GM21390 (cell line): Measurements from ENCODE around the gene ALK.

Source experiments
- ATAC-seq: cut with Tn5 transposase; IDR thresholded peaks from one replicate; pipeline ENCODE4 v1.9.1; 2021; ENCODE audit not compliant: unreplicated experiment

ALK gene

GRCh38 chr2:29662861-29663260 lies 258.5 kb downstream of the ALK start:
- no peak for ATAC-seq

DNA sequence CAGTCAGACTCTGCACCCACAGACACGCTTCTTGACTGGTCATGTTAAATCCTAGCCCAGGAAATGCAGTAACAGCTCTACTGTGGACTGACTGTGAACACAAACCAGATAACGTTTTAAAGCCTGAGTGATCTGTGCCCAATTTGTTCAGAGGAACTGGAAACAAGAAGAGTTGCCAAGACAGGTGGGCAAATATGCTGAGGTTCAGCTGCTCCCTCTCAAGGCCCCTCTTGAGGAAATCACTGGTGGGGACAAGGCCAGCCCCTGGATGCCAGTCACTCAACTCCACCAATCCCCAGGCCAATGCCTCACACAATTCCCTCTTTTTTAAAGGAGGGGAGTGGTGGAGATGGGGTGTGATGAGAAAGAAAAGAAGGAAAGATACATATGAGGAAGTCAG lies 261.2 kb downstream of the ALK start:
- ATAC-seq, result no peak

DNA sequence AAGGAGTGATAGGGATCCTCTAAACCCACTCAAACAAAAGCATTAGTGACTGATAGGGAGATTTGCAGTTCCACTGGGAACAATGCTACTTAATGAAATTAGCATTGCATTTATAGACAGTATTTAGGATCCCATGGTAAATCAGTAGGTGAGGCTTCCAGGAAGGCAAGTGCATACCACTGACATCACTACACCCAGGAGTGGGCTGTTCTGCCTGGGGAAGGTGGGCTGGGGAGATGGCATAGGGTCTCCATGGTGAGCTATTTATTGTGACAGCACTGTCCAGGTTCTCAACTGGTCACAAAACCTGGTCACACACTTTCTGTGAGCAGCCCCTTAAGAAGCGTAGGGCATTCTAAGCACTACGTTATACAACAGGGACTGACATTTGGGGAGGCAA lies 262.2 kb downstream of the ALK start:
- ATAC-seq, result no peak

DNA sequence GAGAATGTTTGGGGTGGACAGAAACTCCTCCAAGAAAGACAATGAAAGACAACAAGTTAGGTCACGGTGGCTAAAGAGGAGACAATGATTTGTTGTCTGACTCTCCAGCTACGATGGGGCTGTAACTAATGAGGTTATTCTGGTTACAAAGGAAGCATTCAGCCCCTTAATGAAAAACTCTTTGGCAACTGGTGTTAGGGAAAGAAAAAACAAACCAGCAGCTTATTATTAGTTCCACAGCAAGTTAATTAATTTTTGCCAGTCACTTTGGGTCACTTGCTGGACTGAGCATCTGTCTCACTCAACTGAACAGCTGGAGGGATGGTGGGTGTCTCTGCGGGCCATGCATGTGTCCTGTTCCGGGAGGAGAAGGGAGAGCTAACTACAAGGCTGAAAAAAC lies 263.7 kb downstream of the ALK start:
- no peak for ATAC-seq

- no peak for ATAC-seq
These were observed 265.8 kb downstream of the ALK start for GRCh38 chr2:29655391-29656086.

DNA sequence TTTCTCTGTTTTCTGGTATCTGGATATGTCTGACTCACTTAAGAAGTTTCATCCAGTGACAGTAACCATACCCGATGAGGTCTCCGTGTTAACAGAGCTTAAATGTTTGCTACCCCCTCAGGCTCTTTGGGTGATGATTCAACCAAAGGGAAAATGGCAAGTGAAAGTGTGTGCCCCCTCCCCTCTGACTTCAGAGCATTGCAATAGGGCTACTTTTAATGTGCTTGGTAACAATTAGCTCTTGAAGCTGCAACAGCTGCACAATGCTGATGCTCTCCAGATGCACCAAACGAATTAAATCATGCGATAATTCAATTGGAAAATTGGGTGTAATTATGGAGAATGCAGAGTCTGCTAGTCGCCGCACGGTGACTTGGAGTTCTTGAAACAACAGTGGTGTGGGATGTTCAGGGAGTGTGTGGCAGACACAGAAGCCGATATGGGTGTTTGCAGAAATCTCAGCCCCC lies 270.7 kb downstream of the ALK start:
- ATAC-seq, result no peak

DNA sequence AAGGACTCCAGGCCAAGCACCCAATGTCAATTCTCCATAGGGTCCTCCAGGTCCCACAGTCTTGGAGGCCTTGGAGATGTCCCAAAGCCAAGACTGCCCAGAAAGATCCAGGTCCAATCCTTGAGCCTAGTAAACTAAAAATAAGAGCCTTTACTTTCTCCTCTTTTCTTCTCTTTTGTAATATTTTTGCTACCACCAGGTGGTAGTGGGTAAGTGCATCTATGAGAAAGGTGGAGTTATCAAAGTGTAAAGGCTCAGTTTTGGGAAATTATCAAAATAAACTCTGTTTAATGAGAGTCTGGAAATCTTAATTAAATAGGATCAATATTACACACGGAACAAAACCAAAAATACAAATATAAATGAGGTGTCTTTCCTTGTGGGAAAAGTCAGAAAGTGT lies 276.4 kb downstream of the ALK start:
- ATAC-seq, result no peak

DNA sequence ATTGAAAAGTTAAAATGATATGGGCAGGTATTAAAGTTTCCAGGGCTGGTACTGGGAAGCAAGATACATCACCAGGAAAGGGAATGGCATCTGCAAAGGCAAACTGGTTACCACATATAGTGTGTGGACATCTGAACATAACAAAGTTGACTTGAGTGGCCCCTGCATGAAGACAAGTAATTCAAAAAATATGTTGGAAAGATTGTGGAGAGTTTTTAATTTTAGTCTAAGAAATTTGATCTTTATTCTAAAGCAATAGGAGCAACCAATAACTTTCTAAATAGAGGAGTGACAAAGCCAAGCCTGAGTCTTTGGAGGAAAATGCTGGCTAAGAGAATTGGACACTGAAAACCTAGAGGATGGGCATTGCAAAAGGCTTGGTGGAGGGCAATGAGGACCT lies 278.2 kb downstream of the ALK start:
- ATAC-seq, result no peak

DNA sequence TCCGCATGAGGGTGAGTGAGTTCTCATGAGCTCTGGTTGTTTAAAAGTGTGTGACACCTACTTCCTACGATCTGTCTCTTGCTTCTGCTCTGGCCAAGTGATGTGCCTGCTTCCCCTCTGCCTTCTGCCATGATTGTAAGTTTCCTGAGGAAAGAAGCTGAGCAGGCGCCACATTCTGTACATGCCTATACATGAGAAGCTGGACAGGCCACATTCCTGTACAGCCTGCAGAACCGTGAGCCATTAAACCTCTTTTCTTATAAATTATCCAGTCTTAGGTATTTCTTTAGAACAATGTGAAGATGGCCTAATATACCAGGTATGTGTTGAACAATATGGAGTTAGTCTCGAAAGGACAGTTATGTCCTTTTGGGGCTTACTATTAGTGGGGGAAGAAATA lies 281.0 kb downstream of the ALK start:
- ATAC-seq, result no peak

- ATAC-seq, result no peak
These were observed 282.7 kb downstream of the ALK start for GRCh38 chr2:29638641-29639040.

- ATAC-seq, result no peak
These were observed 286.5 kb downstream of the ALK start for GRCh38 chr2:29634916-29635315.

- no peak for ATAC-seq
These were observed 289.4 kb downstream of the ALK start for GRCh38 chr2:29632018-29632417.

GRCh38 chr2:29629495-29629894 lies 291.9 kb downstream of the ALK start:
- no peak for ATAC-seq

DNA sequence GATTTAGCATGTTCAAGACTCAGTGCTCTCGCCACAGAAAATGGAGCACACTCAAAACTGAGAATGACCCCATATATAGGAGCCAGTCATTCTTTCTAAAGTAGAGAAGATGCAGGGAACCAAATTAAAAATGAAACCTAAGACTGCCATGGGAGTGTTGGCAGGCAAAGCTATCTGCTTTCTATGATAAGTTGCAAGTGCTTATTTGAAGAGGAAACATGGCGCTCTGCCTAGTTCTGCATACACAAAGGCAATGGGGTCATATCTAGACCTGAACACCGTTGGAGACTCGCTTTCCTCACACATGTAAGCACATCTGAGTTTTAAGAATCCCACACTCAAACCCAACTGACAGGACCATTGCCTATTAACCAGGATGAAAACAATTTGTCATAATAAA lies 292.5 kb downstream of the ALK start:
- ATAC-seq, result no peak

- ATAC-seq, result no peak
These were observed 293.2 kb downstream of the ALK start for GRCh38 chr2:29628108-29628745.

GRCh38 chr2:29627279-29627711 lies 294.1 kb downstream of the ALK start:
- ATAC-seq, result no peak

DNA sequence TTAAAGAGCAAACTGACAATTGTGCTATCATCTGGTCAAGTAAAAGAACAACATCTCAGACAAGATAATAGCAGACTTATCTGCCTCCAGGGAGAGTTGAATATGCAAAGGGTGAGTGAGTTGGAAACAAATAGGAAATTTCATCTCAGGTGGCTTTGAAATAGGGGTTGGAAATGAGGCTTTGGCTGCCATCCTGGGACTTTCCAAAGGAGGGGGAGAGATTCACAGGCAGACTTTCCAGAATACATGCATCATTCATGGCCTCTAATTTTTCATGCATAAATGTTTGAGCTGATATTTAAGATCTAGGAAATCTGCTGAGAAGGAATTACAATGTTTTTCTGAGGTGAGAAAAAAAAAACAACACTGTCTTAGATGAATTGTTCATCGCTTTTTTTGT lies 300.5 kb downstream of the ALK start:
- no peak for ATAC-seq

GRCh38 chr2:29619689-29620088 lies 301.7 kb downstream of the ALK start:
- ATAC-seq, result no peak

GRCh38 chr2:29618024-29618423 lies 303.4 kb downstream of the ALK start:
- ATAC-seq, result no peak

DNA sequence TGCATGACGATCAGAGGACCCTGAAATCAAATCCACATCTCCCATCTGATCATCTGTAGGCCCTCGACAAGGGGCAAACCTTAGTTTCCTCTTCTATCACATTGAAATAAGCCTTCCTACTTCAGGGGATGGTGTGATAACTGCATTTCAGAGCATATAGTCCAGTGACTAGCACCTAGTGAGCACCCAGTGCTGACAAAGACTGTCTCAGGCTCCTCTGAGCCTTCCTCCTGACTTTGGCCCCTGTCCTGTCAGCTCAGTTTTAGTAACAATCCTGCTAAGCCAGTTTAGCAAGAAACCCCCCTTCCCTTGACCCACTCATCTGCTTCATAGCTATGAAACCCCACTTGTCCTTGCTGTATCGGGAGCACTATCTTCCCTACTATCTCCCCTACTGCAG lies 304.0 kb downstream of the ALK start:
- no peak for ATAC-seq

DNA sequence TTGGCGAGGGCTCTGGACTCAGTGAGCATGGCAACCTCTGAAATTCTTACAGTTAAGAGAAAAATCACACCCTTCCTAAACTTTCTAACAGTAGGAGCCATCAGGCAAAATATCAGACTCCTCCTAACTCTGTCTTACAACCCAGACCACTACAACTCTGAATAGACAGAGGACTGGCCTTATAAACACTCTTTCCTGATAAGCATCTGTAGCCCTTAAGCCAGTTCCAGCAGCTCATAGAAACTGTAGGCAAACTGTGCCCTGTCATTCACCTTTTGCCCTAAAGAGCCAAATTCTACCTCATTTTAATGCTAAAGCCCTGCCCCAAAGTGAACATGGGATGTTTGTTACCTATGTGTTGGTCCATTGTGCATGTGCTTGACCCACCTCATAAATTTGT lies 304.8 kb downstream of the ALK start:
- ATAC-seq, result no peak

DNA sequence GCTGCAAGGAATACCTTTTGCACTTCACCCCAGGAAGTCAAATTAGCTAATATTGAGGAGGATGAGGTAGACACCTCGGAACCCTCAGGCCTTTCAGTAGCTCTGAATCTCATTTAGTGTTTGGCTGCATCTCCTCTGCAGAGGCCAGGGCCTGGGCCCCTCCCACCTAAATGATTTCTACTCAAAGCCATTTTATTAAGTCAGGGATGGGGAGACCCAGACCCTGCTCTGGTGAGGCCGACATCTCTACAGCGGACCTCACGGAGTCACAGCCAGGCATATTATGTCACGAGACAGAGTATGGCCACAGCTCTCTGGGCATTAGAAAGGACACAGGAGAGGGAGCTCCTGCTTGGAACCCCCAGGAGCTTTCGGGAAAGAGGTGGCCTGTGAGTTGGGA lies 305.5 kb downstream of the ALK start:
- no peak for ATAC-seq

- ATAC-seq, result no peak
These were observed 306.2 kb downstream of the ALK start for GRCh38 chr2:29615183-29615582.
